Measurements from ENCODE around the gene SAMD4A. TPM values are rescaled to one million over a fixed set of nuclear protein-coding genes. Genes with fewer than 3 reads are reported as not detected.

SAMD4A gene
- total RNA-seq, 1 donor from 2014 or later: 66.0 TPM

DNA sequence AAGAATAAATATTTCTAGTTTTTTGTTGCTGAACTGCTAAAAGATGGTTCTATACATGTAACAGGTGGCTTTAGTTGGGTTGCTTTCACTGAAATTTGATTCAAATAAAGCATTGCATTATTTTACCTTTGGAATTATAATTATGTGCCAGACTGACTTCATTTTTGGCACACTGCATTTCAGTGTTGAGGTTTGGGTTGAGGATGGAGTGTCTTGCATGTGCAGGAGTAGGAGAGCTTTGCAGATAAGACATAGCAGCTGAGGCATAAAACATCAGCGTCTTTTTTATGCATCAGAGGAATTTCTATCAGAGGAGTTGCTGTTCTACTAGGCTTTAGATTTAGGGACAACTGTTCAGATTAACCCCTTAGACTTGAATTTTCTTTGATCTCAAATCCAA is 17.2 kb downstream of the SAMD4A start:
- no peak for DNase-seq (ENCODE audit: low spot score in 2 of 2)
- no peaks in the 10 kb centered on the region for H3K36me3 ChIP-seq
- no peak overlapping the region for H3K27ac ChIP-seq
- no peaks in the 10 kb centered on the region for H3K9me3 ChIP-seq
- intact Hi-C loops (cut with DNase I): no loop called here
- peaks cover 0 to 6% of the 10 kb centered on the region in 2 donors for H3K4me1 ChIP-seq
- TF ChIP-seq, protein P1, sequence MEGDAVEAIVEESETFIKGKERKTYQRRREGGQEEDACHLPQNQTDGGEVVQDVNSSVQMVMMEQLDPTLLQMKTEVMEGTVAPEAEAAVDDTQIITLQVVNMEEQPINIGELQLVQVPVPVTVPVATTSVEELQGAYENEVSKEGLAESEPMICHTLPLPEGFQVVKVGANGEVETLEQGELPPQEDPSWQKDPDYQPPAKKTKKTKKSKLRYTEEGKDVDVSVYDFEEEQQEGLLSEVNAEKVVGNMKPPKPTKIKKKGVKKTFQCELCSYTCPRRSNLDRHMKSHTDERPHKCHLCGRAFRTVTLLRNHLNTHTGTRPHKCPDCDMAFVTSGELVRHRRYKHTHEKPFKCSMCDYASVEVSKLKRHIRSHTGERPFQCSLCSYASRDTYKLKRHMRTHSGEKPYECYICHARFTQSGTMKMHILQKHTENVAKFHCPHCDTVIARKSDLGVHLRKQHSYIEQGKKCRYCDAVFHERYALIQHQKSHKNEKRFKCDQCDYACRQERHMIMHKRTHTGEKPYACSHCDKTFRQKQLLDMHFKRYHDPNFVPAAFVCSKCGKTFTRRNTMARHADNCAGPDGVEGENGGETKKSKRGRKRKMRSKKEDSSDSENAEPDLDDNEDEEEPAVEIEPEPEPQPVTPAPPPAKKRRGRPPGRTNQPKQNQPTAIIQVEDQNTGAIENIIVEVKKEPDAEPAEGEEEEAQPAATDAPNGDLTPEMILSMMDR (IDR thresholded peaks at IDR 0.05): no peak
- no peaks in the 10 kb centered on the region for H3K27me3 ChIP-seq
- H3K4me3 ChIP-seq: no peak overlapping the region

DNA sequence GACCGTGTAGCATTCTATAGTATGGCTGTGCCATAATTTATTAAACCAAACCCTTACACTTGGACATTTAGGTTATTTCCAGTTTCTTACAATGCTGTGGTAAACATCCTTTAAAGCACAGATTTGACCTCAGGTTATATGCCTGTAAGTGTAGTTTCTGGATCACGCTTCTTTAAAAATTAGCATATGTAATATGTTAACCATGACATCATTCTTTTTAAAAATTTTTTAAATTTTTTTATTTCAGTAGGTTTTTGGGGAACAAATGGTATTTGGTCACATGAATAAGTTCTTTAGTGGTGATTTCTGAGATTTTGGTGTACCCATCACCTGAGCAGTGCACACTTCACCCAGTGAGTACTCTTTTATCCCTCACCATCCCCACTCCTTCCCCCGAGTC is 18.3 kb downstream of the SAMD4A start:
- H3K9me3 ChIP-seq: no peaks in the 10 kb centered on the region
- no peak overlapping the region for H3K4me3 ChIP-seq
- no peaks in the 10 kb centered on the region for H3K36me3 ChIP-seq
- TF ChIP-seq, protein P1 (IDR thresholded peaks at IDR 0.05): no peak
- DNase-seq (ENCODE audit: low spot score in 2 of 2): no peak
- no peak overlapping the region for H3K27ac ChIP-seq
- intact Hi-C loops (cut with DNase I): no loop called here
- H3K4me1 ChIP-seq: peaks cover 0 to 3% of the 10 kb centered on the region in 2 donors
- no peaks in the 10 kb centered on the region for H3K27me3 ChIP-seq

DNA sequence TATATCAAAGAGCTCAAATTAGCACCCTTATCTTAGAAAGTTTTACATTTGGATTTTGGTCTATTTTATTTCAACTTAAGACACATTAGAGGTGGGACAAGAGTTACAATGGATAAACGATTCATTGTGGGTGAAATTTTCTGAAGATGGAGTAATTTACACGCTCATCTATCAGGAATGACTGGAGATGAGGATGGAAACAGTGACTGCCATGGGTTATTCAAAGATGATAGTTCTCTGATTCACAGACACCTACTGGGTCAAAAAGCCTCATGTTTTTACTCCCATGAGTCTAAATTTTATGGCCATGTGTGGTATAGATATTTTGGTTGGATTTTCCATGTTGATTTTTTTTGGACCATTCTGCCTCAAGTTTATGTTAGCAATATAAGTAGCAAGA is 22.1 kb downstream of the SAMD4A start:
- DNase-seq (ENCODE audit: low spot score in 2 of 2): no peak
- intact Hi-C loops (cut with DNase I): no loop called here
- H3K27me3 ChIP-seq: no peaks in the 10 kb centered on the region
- H3K4me3 ChIP-seq: no peak overlapping the region
- TF ChIP-seq, protein P1 (IDR thresholded peaks at IDR 0.05): no peak
- H3K27ac ChIP-seq: no peak overlapping the region
- H3K9me3 ChIP-seq: no peaks in the 10 kb centered on the region
- H3K4me1 ChIP-seq: peaks cover 5 to 20% of the 10 kb centered on the region in 2 donors
- no peaks in the 10 kb centered on the region for H3K36me3 ChIP-seq

DNA sequence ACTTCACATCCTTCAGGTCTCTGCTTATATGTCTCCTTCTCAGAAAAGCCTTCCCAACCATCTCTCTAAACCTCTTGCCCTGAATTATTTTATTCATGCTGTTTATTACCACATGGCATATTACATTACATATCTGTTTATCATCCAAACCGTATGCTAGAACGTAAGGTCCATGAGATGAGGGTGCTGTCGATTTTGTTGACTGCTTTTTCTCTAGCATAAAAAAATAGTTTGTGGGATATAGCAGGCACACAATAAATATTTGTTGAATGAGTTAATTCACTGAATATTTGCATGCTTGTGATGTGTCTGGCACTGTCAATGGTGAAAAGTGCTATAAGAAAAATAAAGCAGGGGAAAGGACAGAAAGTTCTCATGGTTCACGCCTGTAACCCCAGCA is 22.9 kb downstream of the SAMD4A start:
- H3K27me3 ChIP-seq: no peaks in the 10 kb centered on the region
- no peak for DNase-seq (ENCODE audit: low spot score in 2 of 2)
- no peak overlapping the region for H3K27ac ChIP-seq
- H3K4me1 ChIP-seq: peaks cover 5 to 24% of the 10 kb centered on the region in 2 donors
- H3K4me3 ChIP-seq: no peak overlapping the region
- intact Hi-C loops (cut with DNase I): no loop called here
- TF ChIP-seq, protein P1 (IDR thresholded peaks at IDR 0.05): no peak
- no peaks in the 10 kb centered on the region for H3K9me3 ChIP-seq
- H3K36me3 ChIP-seq: no peaks in the 10 kb centered on the region

DNA sequence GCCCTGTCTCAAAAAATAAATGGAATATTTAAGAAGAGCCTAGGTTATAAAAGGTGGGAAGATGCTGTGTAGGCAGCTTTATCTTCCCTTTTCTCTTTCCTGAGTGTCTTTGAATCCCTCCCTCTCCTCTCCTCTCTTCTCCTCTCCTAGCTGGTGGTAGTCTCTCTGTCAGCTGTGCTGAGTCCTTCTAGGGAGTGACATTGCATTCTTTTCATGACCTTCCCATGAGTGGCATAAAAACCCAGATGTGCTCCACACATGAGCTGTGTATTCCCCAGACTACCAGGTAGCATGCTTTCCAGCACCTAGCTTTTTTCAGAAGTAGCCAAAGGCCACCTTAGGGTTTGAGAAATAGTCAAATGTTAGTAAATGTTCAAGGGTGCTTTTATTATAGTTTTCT is 23.6 kb downstream of the SAMD4A start:
- H3K4me1 ChIP-seq: peaks cover 5 to 24% of the 10 kb centered on the region in 2 donors
- H3K27ac ChIP-seq: no peak overlapping the region
- TF ChIP-seq, protein P1 (IDR thresholded peaks at IDR 0.05): no peak

DNA sequence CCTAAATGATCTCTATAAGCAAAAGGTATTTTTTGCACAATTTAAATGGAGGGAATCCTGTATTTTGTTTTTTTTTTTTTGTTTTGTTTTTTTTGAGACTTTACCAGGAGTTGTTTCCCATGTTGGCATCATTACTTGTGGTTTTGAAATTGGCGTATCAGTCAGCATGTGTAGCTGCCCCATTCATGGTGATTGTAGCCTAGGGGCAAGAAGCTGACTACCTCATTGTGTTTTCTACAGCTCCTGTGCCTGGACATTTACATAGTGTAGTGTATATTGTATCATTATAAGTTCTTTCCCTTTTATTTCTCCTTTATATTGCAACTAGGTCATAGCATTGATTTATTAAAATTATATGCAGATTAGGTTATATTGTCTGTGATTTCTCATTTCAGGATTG is 24.5 kb downstream of the SAMD4A start:
- H3K36me3 ChIP-seq: no peaks in the 10 kb centered on the region
- intact Hi-C loops (cut with DNase I): no loop called here
- H3K4me3 ChIP-seq: no peak overlapping the region
- H3K4me1 ChIP-seq: peaks cover 5 to 24% of the 10 kb centered on the region in 2 donors
- H3K27me3 ChIP-seq: no peaks in the 10 kb centered on the region
- no peak overlapping the region for H3K27ac ChIP-seq
- no peaks in the 10 kb centered on the region for H3K9me3 ChIP-seq
- TF ChIP-seq, protein P1 (IDR thresholded peaks at IDR 0.05): no peak
- no peak for DNase-seq (ENCODE audit: low spot score in 2 of 2)

More for the DNA sequence above, 23.6 kb downstream of the SAMD4A start:
- no peak overlapping the region for H3K4me3 ChIP-seq
- H3K9me3 ChIP-seq: no peaks in the 10 kb centered on the region
- H3K36me3 ChIP-seq: no peaks in the 10 kb centered on the region
- no peaks in the 10 kb centered on the region for H3K27me3 ChIP-seq
- no peak for DNase-seq (ENCODE audit: low spot score in 2 of 2)
- intact Hi-C loops (cut with DNase I): no loop called here
